ENCODE measurements around the gene SCAMP4.

Gene SCAMP4

GRCh38 chr19:1969176-1970002, 64.2 kb downstream of the SCAMP4 start:
- H3K36me3 ChIP-seq (ENCODE audit: control insufficient read depth in 1 of 2, insufficient read depth in 2 of 2, low read length in 2 of 2): peaks cover 28 to 39% of the 10 kb centered on the region in 2 experiments
- no peak overlapping the region for H2BK5ac ChIP-seq (ENCODE audit: low read depth, low read length, poor library complexity)
- H3K9ac ChIP-seq (ENCODE audit: low read length): no peak overlapping the region
- no peaks in the 10 kb centered on the region for H3K79me1 ChIP-seq (ENCODE audit: low read length)
- H3K9me3 ChIP-seq (ENCODE audit: insufficient read depth, low read depth, low read length): peaks cover 4% of the 10 kb centered on the region
- H3K4ac ChIP-seq (ENCODE audit: low read depth, low read length): no peak overlapping the region
- H3K4me3 ChIP-seq (ENCODE audit: low read depth, low read length): no peak overlapping the region
- no peak overlapping the region for H3K23ac ChIP-seq (ENCODE audit: low read length)
- H4K8ac ChIP-seq (ENCODE audit: low read depth, low read length): no peak overlapping the region
- no peak for DNase-seq
- WGBS (ENCODE audit: extremely low coverage, insufficient coverage, insufficient read length): no CpG with 5 or more reads among the region's 49 CpGs
- no peak overlapping the region for H2BK12ac ChIP-seq (ENCODE audit: low read length)
- H3K27me3 ChIP-seq (ENCODE audit: insufficient read depth, low read length): no peaks in the 10 kb centered on the region
- no peaks in the 10 kb centered on the region for H3K4me1 ChIP-seq (ENCODE audit: control insufficient read depth in 1 of 2, insufficient read depth in 2 of 2, low read length in 2 of 2)
- no peak overlapping the region for H2AK5ac ChIP-seq (ENCODE audit: low read length)
- H4K12ac ChIP-seq (ENCODE audit: low read depth, low read length): no peak overlapping the region
- no peak overlapping the region for H2BK120ac ChIP-seq (ENCODE audit: insufficient read depth, low read length, poor library complexity)
- no peak overlapping the region for H3K27ac ChIP-seq (ENCODE audit: low read depth, low read length)
- H3K14ac ChIP-seq (ENCODE audit: low read length): no peak overlapping the region
- no peaks in the 10 kb centered on the region for H3K79me2 ChIP-seq (ENCODE audit: control insufficient read depth, insufficient read depth, low read length, poor library complexity)
- H2AFZ ChIP-seq (ENCODE audit: insufficient read depth, low read length, poor library complexity): no peak overlapping the region
- H4K91ac ChIP-seq (ENCODE audit: low read depth, low read length): no peak overlapping the region
- H3K4me2 ChIP-seq (ENCODE audit: low read length): no peak overlapping the region
- H3K18ac ChIP-seq (ENCODE audit: low read length): no peak overlapping the region

GRCh38 chr19:1970003-1970805, 65.0 kb downstream of the SCAMP4 start:
- H3K4me2 ChIP-seq (ENCODE audit: low read length): no peak overlapping the region
- no peak overlapping the region for H3K23ac ChIP-seq (ENCODE audit: low read length)
- H3K79me2 ChIP-seq (ENCODE audit: control insufficient read depth, insufficient read depth, low read length, poor library complexity): no peaks in the 10 kb centered on the region
- no peaks in the 10 kb centered on the region for H3K4me1 ChIP-seq (ENCODE audit: control insufficient read depth in 1 of 2, insufficient read depth in 2 of 2, low read length in 2 of 2)
- no peak for DNase-seq
- H3K18ac ChIP-seq (ENCODE audit: low read length): no peak overlapping the region
- no peak overlapping the region for H2AK5ac ChIP-seq (ENCODE audit: low read length)
- no peak overlapping the region for H3K9ac ChIP-seq (ENCODE audit: low read length)
- H3K4ac ChIP-seq (ENCODE audit: low read depth, low read length): no peak overlapping the region
- peaks cover 36 to 45% of the 10 kb centered on the region in 2 experiments for H3K36me3 ChIP-seq (ENCODE audit: control insufficient read depth in 1 of 2, insufficient read depth in 2 of 2, low read length in 2 of 2)
- H4K91ac ChIP-seq (ENCODE audit: low read depth, low read length): no peak overlapping the region
- H3K79me1 ChIP-seq (ENCODE audit: low read length): no peaks in the 10 kb centered on the region
- H3K27me3 ChIP-seq (ENCODE audit: insufficient read depth, low read length): no peaks in the 10 kb centered on the region
- no peak overlapping the region for H2BK5ac ChIP-seq (ENCODE audit: low read depth, low read length, poor library complexity)
- no peak overlapping the region for H2AFZ ChIP-seq (ENCODE audit: insufficient read depth, low read length, poor library complexity)
- whole genome bisulfite sequencing (ENCODE audit: extremely low coverage, insufficient coverage, insufficient read length): no CpG with 5 or more reads among the region's 38 CpGs
- H2BK120ac ChIP-seq (ENCODE audit: insufficient read depth, low read length, poor library complexity): no peak overlapping the region
- no peak overlapping the region for H3K27ac ChIP-seq (ENCODE audit: low read depth, low read length)
- H3K9me3 ChIP-seq (ENCODE audit: insufficient read depth, low read depth, low read length): peaks cover 6% of the 10 kb centered on the region
- no peak overlapping the region for H2BK12ac ChIP-seq (ENCODE audit: low read length)
- H4K12ac ChIP-seq (ENCODE audit: low read depth, low read length): no peak overlapping the region
- H3K4me3 ChIP-seq (ENCODE audit: low read depth, low read length): no peak overlapping the region
- no peak overlapping the region for H3K14ac ChIP-seq (ENCODE audit: low read length)
- no peak overlapping the region for H4K8ac ChIP-seq (ENCODE audit: low read depth, low read length)

- Histone ChIP-seq H3K4me2 (ENCODE audit: low read length) (no peak overlapping the region), H2AK5ac (ENCODE audit: low read length) (no peak overlapping the region), H4K12ac (ENCODE audit: low read depth, low read length) (no peak overlapping the region), H3K18ac (ENCODE audit: low read length) (no peak overlapping the region), H3K79me2 (ENCODE audit: control insufficient read depth, insufficient read depth, low read length, poor library complexity) (no peaks in the 10 kb centered on the region), H3K4me3 (ENCODE audit: low read depth, low read length) (no peak overlapping the region), H4K91ac (ENCODE audit: low read depth, low read length) (no peak overlapping the region), H2AFZ (ENCODE audit: insufficient read depth, low read length, poor library complexity) (no peak overlapping the region), H3K14ac (ENCODE audit: low read length) (no peak overlapping the region), H3K23ac (ENCODE audit: low read length) (no peak overlapping the region), H3K27ac (ENCODE audit: low read depth, low read length) (no peak overlapping the region), H3K4me1 (ENCODE audit: control insufficient read depth in 1 of 2, insufficient read depth in 2 of 2, low read length in 2 of 2) (no peaks in the 10 kb centered on the region), H3K9ac (ENCODE audit: low read length) (no peak overlapping the region), H2BK120ac (ENCODE audit: insufficient read depth, low read length, poor library complexity) (no peak overlapping the region), H3K9me3 (ENCODE audit: insufficient read depth, low read depth, low read length) (peaks cover 6% of the 10 kb centered on the region), H4K8ac (ENCODE audit: low read depth, low read length) (no peak overlapping the region), H3K27me3 (ENCODE audit: insufficient read depth, low read length) (no peaks in the 10 kb centered on the region), H3K79me1 (ENCODE audit: low read length) (no peaks in the 10 kb centered on the region), H2BK5ac (ENCODE audit: low read depth, low read length, poor library complexity) (no peak overlapping the region), H3K4ac (ENCODE audit: low read depth, low read length) (no peak overlapping the region), H3K36me3 (ENCODE audit: control insufficient read depth in 1 of 2, insufficient read depth in 2 of 2, low read length in 2 of 2) (peaks cover 43 to 52% of the 10 kb centered on the region in 2 experiments), H2BK12ac (ENCODE audit: low read length) (no peak overlapping the region)
- no CpG with 5 or more reads among the region's 27 CpGs for WGBS (ENCODE audit: extremely low coverage, insufficient coverage, insufficient read length)
- DNase-seq: no peak
Observed at GRCh38 chr19:1970806-1971502, 65.8 kb downstream of the SCAMP4 start.

GRCh38 chr19:1974381-1975161, 69.4 kb downstream of the SCAMP4 start:
- Histone ChIP-seq H3K4ac (ENCODE audit: low read depth, low read length) (peak overlapping the region; percentile 63), H3K18ac (ENCODE audit: low read length) (no peak overlapping the region), H2AK5ac (ENCODE audit: low read length) (no peak overlapping the region), H4K12ac (ENCODE audit: low read depth, low read length) (no peak overlapping the region), H3K36me3 (ENCODE audit: control insufficient read depth in 1 of 2, insufficient read depth in 2 of 2, low read length in 2 of 2) (peaks cover 52 to 57% of the 10 kb centered on the region in 2 experiments), H3K4me2 (ENCODE audit: low read length) (no peak overlapping the region), H3K79me1 (ENCODE audit: low read length) (no peaks in the 10 kb centered on the region), H3K14ac (ENCODE audit: low read length) (no peak overlapping the region), H2BK12ac (ENCODE audit: low read length) (no peak overlapping the region), H2AFZ (ENCODE audit: insufficient read depth, low read length, poor library complexity) (no peak overlapping the region), H3K27ac (ENCODE audit: low read depth, low read length) (no peak overlapping the region), H3K79me2 (ENCODE audit: control insufficient read depth, insufficient read depth, low read length, poor library complexity) (no peaks in the 10 kb centered on the region), H4K91ac (ENCODE audit: low read depth, low read length) (no peak overlapping the region), H3K23ac (ENCODE audit: low read length) (no peak overlapping the region), H3K4me3 (ENCODE audit: low read depth, low read length) (no peak overlapping the region), H2BK120ac (ENCODE audit: insufficient read depth, low read length, poor library complexity) (no peak overlapping the region), H4K8ac (ENCODE audit: low read depth, low read length) (no peak overlapping the region), H2BK5ac (ENCODE audit: low read depth, low read length, poor library complexity) (no peak overlapping the region), H3K9ac (ENCODE audit: low read length) (no peak overlapping the region), H3K27me3 (ENCODE audit: insufficient read depth, low read length) (no peaks in the 10 kb centered on the region), H3K9me3 (ENCODE audit: insufficient read depth, low read depth, low read length) (peaks cover 4% of the 10 kb centered on the region), H3K4me1 (ENCODE audit: control insufficient read depth in 1 of 2, insufficient read depth in 2 of 2, low read length in 2 of 2) (peaks cover 9 to 11% of the 10 kb centered on the region in 2 experiments)
- no CpG with 5 or more reads among the region's 28 CpGs for WGBS (ENCODE audit: extremely low coverage, insufficient coverage, insufficient read length)
- no peak for DNase-seq

Measured in trophoblast cell (in vitro differentiated cells and primary cell).